Gastroesophageal sphincter (tissue), 4 donors: ENCODE measurements around the gene PCSK7. TPM values are rescaled to one million over a fixed set of nuclear protein-coding genes. Genes with fewer than 3 reads are reported as not detected.
"Not testable (repeated sequence)": the region's sequence is repeated elsewhere in the genome, so short reads cannot be mapped to it uniquely, and the experiment has no call there.

ENCODE experiments used
- ATAC-seq: fragments of 150-250 bp; one replicate; pipeline ENCODE4 v1.9.1; 2016; ENCODE audit warnings: mild to moderate bottlenecking, moderate library complexity
- H3K27ac ChIP-seq, 4 donors: fragments of 200-600 bp; sonication (generic) in 3 of 4; 1 replicate in 3 of 4; 2 replicates in 1 of 4; pipeline ENCODE4 v1.5.1; 2016 to 2019
- H3K27me3 ChIP-seq: fragments of 200-600 bp; sonication (generic); one replicate; pipeline ENCODE4 v1.5.1; 2019
- H3K36me3 ChIP-seq, 2 donors: fragments of 200-600 bp; sonication (generic); one replicate each; pipeline ENCODE4 v1.5.1; 2019; ENCODE audit warnings: control low read depth in 1 of 2
- H3K4me1 ChIP-seq, 3 donors: fragments of 200-600 bp; sonication (generic); 1 replicate in 2 of 3; 2 replicates in 1 of 3; pipeline ENCODE4 v1.5.1; 2016 to 2019; ENCODE audit warnings: control low read depth in 2 of 3
- H3K4me3 ChIP-seq, 2 donors: fragments of 200-600 bp; sonication (generic); one replicate each; pipeline ENCODE4 v1.5.1; 2019; ENCODE audit warnings: mild to moderate bottlenecking in 1 of 2, moderate library complexity in 1 of 2
- H3K9me3 ChIP-seq, 3 donors: fragments of 200-600 bp; sonication (generic); one replicate each; pipeline ENCODE4 v1.5.1; 2017 to 2019; ENCODE audit warnings: control low read depth in 2 of 3
- CTCF ChIP-seq, 4 experiments: fragments of 200-600 bp in 2 of 4; fragments of 450-650 bp in 2 of 4; sonication (generic) in 1 of 4; IDR thresholded peaks; one replicate each; pipeline ENCODE4 v1.5.1; 2017 to 2019; ENCODE audit warnings: antibody characterized with exemption in 4 of 4, mild to moderate bottlenecking in 2 of 4, moderate library complexity in 2 of 4
- EP300 ChIP-seq: sonication (generic); formaldehyde crosslinking; IDR thresholded peaks from one replicate; pipeline ENCODE4 v1.6.1; 2017; ENCODE audit warnings: antibody characterized with exemption, mild to moderate bottlenecking
- POLR2A ChIP-seq, 2 donors: fragments of 450-650 bp; IDR thresholded peaks; one replicate each; pipeline ENCODE4 v1.6.1; 2017; ENCODE audit warnings: antibody characterized with exemption in 2 of 2, mild to moderate bottlenecking in 2 of 2, moderate library complexity in 1 of 2
- POLR2AphosphoS5 ChIP-seq: sonication (generic); formaldehyde crosslinking; IDR thresholded peaks from one replicate; pipeline ENCODE4 v1.6.1; 2017; ENCODE audit warnings: antibody characterized with exemption
- WGBS, 2 donors: methylation state at CpG; one replicate each; pipeline ENCODE4 v1.1.5; 2018; ENCODE audit warnings: low coverage in 1 of 2; 5-methylcytosine and 5-hydroxymethylcytosine counted together
- total RNA-seq, 4 donors: library from RNA; depleted of rRNA; stranded (reverse); fragments of >200 nt; gene quantifications; one replicate each; pipeline ENCODE4 v1.1.0, GENCODE V29; 2016

PCSK7 gene
- total RNA-seq, 4 donors from 2014 or later: 28.9 to 40.5 (median 35.3) TPM

- Histone ChIP-seq H3K36me3 (peaks cover 0 to 100% of the 10 kb centered on the region in 2 donors), H3K4me3 (no peak overlapping the region), H3K27me3 (no peaks in the 10 kb centered on the region), H3K4me1 (peaks cover 0 to 24% (median 0%) of the 10 kb centered on the region in 3 donors), H3K9me3 (no peaks in the 10 kb centered on the region), H3K27ac (peak overlapping the region in 2 of 4 donors; percentile 5 to 31)
- WGBS, 2 donors: 43 to 83% methylated on average over 2 of the region's 6 CpGs
- TF ChIP-seq POLR2AphosphoS5: no peak
- no peak for ATAC-seq
These were observed 44.9 kb downstream of the PCSK7 start for GRCh38 chr11:117187007-117187406.

GRCh38 chr11:117186431-117186761 is 45.5 kb downstream of the PCSK7 start:
- Histone ChIP-seq H3K36me3 (peaks cover 0 to 98% of the 10 kb centered on the region in 2 donors), H3K27ac (peak overlapping the region in 2 of 4 donors; percentile 5 to 31), H3K27me3 (no peaks in the 10 kb centered on the region), H3K4me1 (peaks cover 0 to 30% (median 2%) of the 10 kb centered on the region in 3 donors), H3K9me3 (no peaks in the 10 kb centered on the region), H3K4me3 (no peak overlapping the region)
- ATAC-seq: no peak
- 100% methylated on average over 2 of the region's 4 CpGs; no CpG with 5 or more reads in 1 of the 2 donors for WGBS, 2 donors
- TF ChIP-seq CTCF (IDR thresholded peaks at IDR 0.05) (no peak), EP300 (no peak), POLR2AphosphoS5 (no peak), POLR2A (IDR thresholded peaks at IDR 0.05) (no peak)

- TF ChIP-seq POLR2A (IDR thresholded peaks at IDR 0.05) (no peak), CTCF (IDR thresholded peaks at IDR 0.05) (no peak), EP300 (no peak), POLR2AphosphoS5 (no peak)
- WGBS, 2 donors: 70 to 92% methylated on average over 2 to 4 of the region's 5 CpGs
- H3K4me1 ChIP-seq: peaks cover 0 to 35% (median 7%) of the 10 kb centered on the region in 3 donors
- H3K36me3 ChIP-seq: peaks cover 0 to 93% of the 10 kb centered on the region in 2 donors
- H3K27me3 ChIP-seq: no peaks in the 10 kb centered on the region
- peak overlapping the region in 1 of 4 donors; percentile 31 for H3K27ac ChIP-seq
- H3K9me3 ChIP-seq: no peaks in the 10 kb centered on the region
- ATAC-seq: no peak
- no peak overlapping the region for H3K4me3 ChIP-seq
These were observed 46.0 kb downstream of the PCSK7 start for GRCh38 chr11:117185736-117186430.

GRCh38 chr11:117183724-117184349 is 48.0 kb downstream of the PCSK7 start:
- WGBS, 2 donors: 76 to 95% methylated on average over 3 to 8 of the region's 11 CpGs
- peaks cover 0 to 50% (median 20%) of the 10 kb centered on the region in 3 donors for H3K4me1 ChIP-seq

GRCh38 chr11:117183178-117183577 is 48.7 kb downstream of the PCSK7 start:
- ATAC-seq, H3K27me3 ChIP-seq, H3K27ac ChIP-seq, H3K9me3 ChIP-seq, H3K4me3 ChIP-seq: not testable (repeated sequence)
- H3K4me1 ChIP-seq: peaks cover 0 to 53% (median 20%) of the 10 kb centered on the region in 3 donors
- H3K36me3 ChIP-seq: peaks cover 0 to 66% of the 10 kb centered on the region in 2 donors
- WGBS, 2 donors: 96 to 100% methylated on average over 2 to 7 of the region's 13 CpGs

More at GRCh38 chr11:117183724-117184349, 48.0 kb downstream of the PCSK7 start:
- no peak for ATAC-seq
- H3K27me3 ChIP-seq: no peaks in the 10 kb centered on the region
- H3K36me3 ChIP-seq: peaks cover 0 to 73% of the 10 kb centered on the region in 2 donors
- H3K4me3 ChIP-seq: no peak overlapping the region
- no peak overlapping the region for H3K27ac ChIP-seq
- H3K9me3 ChIP-seq: no peaks in the 10 kb centered on the region
- TF ChIP-seq CTCF (IDR thresholded peaks at IDR 0.05): no peak
- no peak for TF ChIP-seq POLR2A (IDR thresholded peaks at IDR 0.05)
- no peak for TF ChIP-seq POLR2AphosphoS5
- TF ChIP-seq EP300: no peak

GRCh38 chr11:117182551-117182935 is 49.3 kb downstream of the PCSK7 start:
- ATAC-seq: no peak
- H3K27ac ChIP-seq: no peak overlapping the region
- H3K36me3 ChIP-seq: peaks cover 0 to 60% of the 10 kb centered on the region in 2 donors
- TF ChIP-seq EP300: no peak
- no peaks in the 10 kb centered on the region for H3K9me3 ChIP-seq
- no peaks in the 10 kb centered on the region for H3K27me3 ChIP-seq
- WGBS, 2 donors: 90 to 100% methylated on average over 3 of the region's 10 CpGs
- no peak overlapping the region for H3K4me3 ChIP-seq
- H3K4me1 ChIP-seq: peaks cover 0 to 56% (median 25%) of the 10 kb centered on the region in 3 donors
